ENCODE measurements around the gene PCDH12. TPM values are rescaled to one million over a fixed set of nuclear protein-coding genes. Genes with fewer than 3 reads are reported as not detected.

PCDH12 gene
- total RNA-seq, 1 experiment from 2014 or later: 0.15 TPM

GRCh38 chr5:141947316-141947715 lies 10.7 kb downstream of the PCDH12 start:
- Histone ChIP-seq H4K20me1 (ENCODE audit: low read length) (no peaks in the 10 kb centered on the region), H3K79me2 (ENCODE audit: low read length) (no peaks in the 10 kb centered on the region), H3K36me3 (ENCODE audit: low read depth, low read length) (no peaks in the 10 kb centered on the region), H3K9ac (ENCODE audit: low read length) (no peak overlapping the region), H2AFZ (ENCODE audit: low read length) (no peak overlapping the region), H3K9me2 (replicated peaks; ENCODE audit: low read length) (no peaks in the 10 kb centered on the region), H3F3A (ENCODE audit: low read length, unreplicated experiment) (no peaks in the 10 kb centered on the region), H3K27ac (ENCODE audit: low read length) (no peak overlapping the region), H3K9me3 (ENCODE audit: low read length) (no peaks in the 10 kb centered on the region), H3K4me1 (ENCODE audit: insufficient read depth, low read length) (no peaks in the 10 kb centered on the region), H3K4me2 (ENCODE audit: low read length) (no peak overlapping the region), H3K4me3 (ENCODE audit: low read length) (no peak overlapping the region), H3K27me3 (ENCODE audit: low read length) (no peaks in the 10 kb centered on the region)
- ChIA-PET CTCF (no interaction called here), POLR2A (ENCODE audit: unreplicated experiment) (no interaction called here)
- no peak for ATAC-seq
- BruUV-seq (replicated peaks): no TSS peak
- TF ChIP-seq, protein P1, sequence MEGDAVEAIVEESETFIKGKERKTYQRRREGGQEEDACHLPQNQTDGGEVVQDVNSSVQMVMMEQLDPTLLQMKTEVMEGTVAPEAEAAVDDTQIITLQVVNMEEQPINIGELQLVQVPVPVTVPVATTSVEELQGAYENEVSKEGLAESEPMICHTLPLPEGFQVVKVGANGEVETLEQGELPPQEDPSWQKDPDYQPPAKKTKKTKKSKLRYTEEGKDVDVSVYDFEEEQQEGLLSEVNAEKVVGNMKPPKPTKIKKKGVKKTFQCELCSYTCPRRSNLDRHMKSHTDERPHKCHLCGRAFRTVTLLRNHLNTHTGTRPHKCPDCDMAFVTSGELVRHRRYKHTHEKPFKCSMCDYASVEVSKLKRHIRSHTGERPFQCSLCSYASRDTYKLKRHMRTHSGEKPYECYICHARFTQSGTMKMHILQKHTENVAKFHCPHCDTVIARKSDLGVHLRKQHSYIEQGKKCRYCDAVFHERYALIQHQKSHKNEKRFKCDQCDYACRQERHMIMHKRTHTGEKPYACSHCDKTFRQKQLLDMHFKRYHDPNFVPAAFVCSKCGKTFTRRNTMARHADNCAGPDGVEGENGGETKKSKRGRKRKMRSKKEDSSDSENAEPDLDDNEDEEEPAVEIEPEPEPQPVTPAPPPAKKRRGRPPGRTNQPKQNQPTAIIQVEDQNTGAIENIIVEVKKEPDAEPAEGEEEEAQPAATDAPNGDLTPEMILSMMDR (conservative IDR thresholded peaks at IDR 0.05; ENCODE audit: low read depth, low read length): no peak
- TF ChIP-seq EZH2 (IDR thresholded peaks at IDR 0.05; ENCODE audit: low read length, unreplicated experiment): no peak
- no peak for TF ChIP-seq EZH2phosphoT487 (IDR thresholded peaks at IDR 0.05; ENCODE audit: borderline replicate concordance, low read length)
- intact Hi-C loops (cut with micrococcal nuclease): no loop called here
- no peak for DNase-seq

DNA sequence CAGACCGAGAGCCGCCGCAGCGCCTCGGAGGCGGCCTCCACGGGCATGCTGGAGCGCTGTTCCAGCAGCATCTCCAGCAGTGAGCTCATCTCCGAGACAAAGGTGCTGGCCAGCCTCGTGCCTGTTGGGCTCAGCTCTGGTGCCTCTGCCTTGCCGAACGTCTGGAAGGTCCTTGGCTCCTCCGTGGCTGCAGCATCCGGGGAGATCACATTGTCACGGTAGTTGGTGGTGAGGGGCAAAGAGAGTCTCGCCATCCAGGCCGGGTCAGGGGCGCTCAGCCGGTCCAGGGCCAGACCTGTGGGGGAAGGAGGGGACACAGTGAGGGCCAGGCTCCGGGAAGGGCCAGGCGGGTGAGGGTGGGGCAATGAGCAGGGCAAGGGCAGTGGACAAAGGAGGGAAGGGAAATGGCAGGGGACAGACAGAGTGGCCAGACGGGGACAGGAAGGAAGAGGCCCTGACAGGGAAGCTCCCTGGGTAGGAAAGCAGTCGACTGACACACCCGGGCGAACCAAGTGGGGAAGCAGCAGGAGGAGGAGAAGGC lies 12.4 kb downstream of the PCDH12 start:
- H3K79me2 ChIP-seq (ENCODE audit: low read length): no peaks in the 10 kb centered on the region
- H4K20me1 ChIP-seq (ENCODE audit: low read length): no peaks in the 10 kb centered on the region
- POLR2A ChIA-PET (ENCODE audit: unreplicated experiment): no interaction called here
- CTCF ChIA-PET: interaction anchor here (0.5 kb wide), 1 partner anchor 56 kb away, joined by 8 read pairs; no protein-coding TSS in a partner anchor
- H3K4me2 ChIP-seq (ENCODE audit: low read length): no peak overlapping the region
- TF ChIP-seq, protein P1 (conservative IDR thresholded peaks at IDR 0.05; ENCODE audit: low read depth, low read length): no peak
- no peak for TF ChIP-seq EZH2phosphoT487 (IDR thresholded peaks at IDR 0.05; ENCODE audit: borderline replicate concordance, low read length)
- no peak for TF ChIP-seq EZH2 (IDR thresholded peaks at IDR 0.05; ENCODE audit: low read length, unreplicated experiment)
- no peak overlapping the region for H2AFZ ChIP-seq (ENCODE audit: low read length)
- ATAC-seq (no peak), DNase-seq (no peak)
- H3F3A ChIP-seq (ENCODE audit: low read length, unreplicated experiment): no peaks in the 10 kb centered on the region
- intact Hi-C loops (cut with micrococcal nuclease): no loop called here
- H3K4me3 ChIP-seq (ENCODE audit: low read length): no peak overlapping the region
- BruUV-seq (replicated peaks): no TSS peak
- no peak overlapping the region for H3K9ac ChIP-seq (ENCODE audit: low read length)
- H3K9me2 ChIP-seq (replicated peaks; ENCODE audit: low read length): no peaks in the 10 kb centered on the region
- no peaks in the 10 kb centered on the region for H3K36me3 ChIP-seq (ENCODE audit: low read depth, low read length)
- H3K4me1 ChIP-seq (ENCODE audit: insufficient read depth, low read length): no peaks in the 10 kb centered on the region
- no peak overlapping the region for H3K27ac ChIP-seq (ENCODE audit: low read length)
- H3K27me3 ChIP-seq (ENCODE audit: low read length): no peaks in the 10 kb centered on the region
- H3K9me3 ChIP-seq (ENCODE audit: low read length): no peaks in the 10 kb centered on the region

GRCh38 chr5:141944076-141944475 lies 13.9 kb downstream of the PCDH12 start:
- Histone ChIP-seq H3K4me1 (ENCODE audit: insufficient read depth, low read length) (no peaks in the 10 kb centered on the region), H3K9me3 (ENCODE audit: low read length) (no peaks in the 10 kb centered on the region), H3F3A (ENCODE audit: low read length, unreplicated experiment) (no peaks in the 10 kb centered on the region), H3K9me2 (replicated peaks; ENCODE audit: low read length) (no peaks in the 10 kb centered on the region), H3K4me3 (ENCODE audit: low read length) (no peak overlapping the region), H3K9ac (ENCODE audit: low read length) (no peak overlapping the region), H4K20me1 (ENCODE audit: low read length) (no peaks in the 10 kb centered on the region), H3K27ac (ENCODE audit: low read length) (no peak overlapping the region), H2AFZ (ENCODE audit: low read length) (no peak overlapping the region), H3K36me3 (ENCODE audit: low read depth, low read length) (no peaks in the 10 kb centered on the region), H3K79me2 (ENCODE audit: low read length) (no peaks in the 10 kb centered on the region), H3K27me3 (ENCODE audit: low read length) (no peaks in the 10 kb centered on the region), H3K4me2 (ENCODE audit: low read length) (no peak overlapping the region)
- ChIA-PET POLR2A (ENCODE audit: unreplicated experiment) (no interaction called here), CTCF (no interaction called here)
- TF ChIP-seq EZH2phosphoT487 (IDR thresholded peaks at IDR 0.05; ENCODE audit: borderline replicate concordance, low read length) (no peak), EZH2 (IDR thresholded peaks at IDR 0.05; ENCODE audit: low read length, unreplicated experiment) (no peak)
- TF ChIP-seq, protein P1 (conservative IDR thresholded peaks at IDR 0.05; ENCODE audit: low read depth, low read length): no peak
- BruUV-seq (replicated peaks): no TSS peak
- intact Hi-C loops (cut with micrococcal nuclease): no loop called here
- no peak for DNase-seq
- no peak for ATAC-seq
